Stimulated activated CD8-positive, alpha-beta memory T cell treated with anti-CD3 and anti-CD28 coated beads, Interleukin-2, amount 100 ng/mL, for 1 hour (primary cell): ENCODE data around the gene NAA25.

Source experiments
- DNase-seq, 2 donors: peaks; one replicate each; pipeline ENCODE4 v3.0.0-alpha.2; 2020; ENCODE audit warnings: low read depth in 2 of 2

Gene NAA25

DNA sequence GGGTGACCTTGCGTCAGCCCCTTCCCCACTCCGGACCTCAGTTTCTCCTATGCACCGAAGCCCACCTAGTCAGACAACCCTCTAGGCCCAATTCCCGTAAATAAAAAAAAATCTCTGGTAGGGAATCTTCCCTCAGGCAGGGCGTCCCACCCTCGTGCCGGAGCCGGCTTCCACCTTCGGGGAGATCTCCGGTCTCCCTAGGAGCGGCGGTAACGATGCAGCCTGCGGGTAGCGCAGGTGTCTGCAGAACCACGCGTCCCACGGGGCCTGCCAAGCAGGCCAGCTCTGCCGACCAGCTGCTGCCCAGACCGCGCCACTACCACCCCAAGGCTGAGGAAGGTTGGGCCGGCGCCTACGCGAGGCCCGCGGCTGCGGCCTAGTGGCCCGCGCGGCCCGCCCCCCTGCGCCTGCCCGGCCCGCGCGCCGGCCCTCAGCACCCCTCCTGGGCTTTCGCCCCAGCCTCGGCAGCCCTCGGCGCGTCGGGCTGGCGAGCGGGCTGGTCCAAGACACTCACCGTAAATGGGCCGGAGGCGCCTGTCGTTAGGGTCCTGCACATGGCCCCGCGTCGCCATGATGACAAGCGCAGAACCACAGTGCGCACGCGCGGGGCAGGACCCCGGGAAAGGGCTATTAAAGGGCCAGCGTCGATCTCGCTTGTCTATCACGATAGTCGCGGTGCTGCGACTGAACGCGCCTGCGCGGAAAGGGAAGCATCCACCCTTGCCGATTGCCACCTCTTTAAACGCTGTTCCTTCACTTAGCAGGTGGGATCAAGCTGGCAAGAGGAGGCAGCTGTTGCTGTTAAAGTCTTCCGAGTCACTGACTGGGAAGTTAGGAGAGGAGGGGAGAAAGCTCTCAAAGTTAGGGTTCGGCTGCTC is at the start of gene NAA25:
Gene NAA25, minus strand, starts transcription at position 582 of the 878 bp plus-strand sequence. Its CDS starts 10 bp downstream, at position 572.
- DNase-seq = peak; percentile 71 to 81

DNA sequence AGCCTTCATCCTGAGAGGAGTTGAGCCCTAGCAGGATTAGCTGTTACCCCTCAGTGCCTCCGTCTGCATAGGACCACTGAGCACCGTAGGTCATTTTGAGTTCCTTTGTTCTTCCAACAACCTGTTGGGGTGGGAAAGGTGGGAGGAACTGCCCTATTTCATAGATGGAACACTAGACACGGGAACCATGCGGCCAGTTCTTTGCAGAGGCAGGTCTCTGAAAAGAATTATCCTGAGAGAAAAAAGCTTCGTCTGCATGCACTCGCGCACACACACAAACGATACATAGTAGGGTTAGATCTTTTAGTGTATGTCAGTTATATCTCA is 45.3 kb upstream of the NAA25 start:
- DNase-seq = no peak

- DNase-seq = no peak
Measured at GRCh38 chr12:112153181-112153892, 44.8 kb upstream of the NAA25 start.

DNA sequence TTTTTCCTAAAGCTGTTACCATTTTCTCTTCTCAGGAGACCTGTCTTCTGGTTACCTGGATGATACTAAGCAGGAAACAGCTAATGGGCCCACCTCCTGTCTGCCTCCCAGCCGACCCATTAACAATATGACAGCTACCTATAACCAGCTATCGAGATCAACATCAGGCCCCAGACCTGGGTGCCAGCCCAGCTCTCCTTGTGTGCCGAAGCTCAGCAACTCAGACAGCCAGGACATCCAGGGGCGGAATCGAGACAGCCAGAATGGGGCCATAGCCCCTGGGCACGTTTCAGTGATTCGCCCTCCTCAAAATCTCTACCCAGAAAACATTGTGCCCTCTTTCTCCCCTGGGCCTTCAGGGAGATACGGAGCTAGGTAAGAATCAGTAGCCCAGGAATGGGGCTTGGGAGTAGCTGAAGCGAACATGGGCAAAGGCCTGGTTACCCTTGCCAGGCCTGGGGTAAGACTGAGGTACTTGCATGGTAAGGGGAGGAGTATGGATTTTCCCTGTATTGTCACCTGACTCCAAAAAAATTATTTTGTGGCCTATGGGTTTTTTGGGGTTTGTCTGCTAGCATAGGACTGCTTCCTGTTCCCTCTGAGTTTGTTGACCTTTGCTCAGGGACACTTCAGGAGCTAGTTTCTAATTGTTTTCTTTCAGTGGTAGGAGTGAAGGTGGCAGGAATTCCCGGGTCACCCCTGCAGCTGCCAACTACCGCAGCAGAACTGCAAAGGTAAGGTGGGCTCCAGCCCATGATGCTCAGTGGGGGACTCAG is 43.4 kb upstream of the NAA25 start:
- no peak for DNase-seq

DNA sequence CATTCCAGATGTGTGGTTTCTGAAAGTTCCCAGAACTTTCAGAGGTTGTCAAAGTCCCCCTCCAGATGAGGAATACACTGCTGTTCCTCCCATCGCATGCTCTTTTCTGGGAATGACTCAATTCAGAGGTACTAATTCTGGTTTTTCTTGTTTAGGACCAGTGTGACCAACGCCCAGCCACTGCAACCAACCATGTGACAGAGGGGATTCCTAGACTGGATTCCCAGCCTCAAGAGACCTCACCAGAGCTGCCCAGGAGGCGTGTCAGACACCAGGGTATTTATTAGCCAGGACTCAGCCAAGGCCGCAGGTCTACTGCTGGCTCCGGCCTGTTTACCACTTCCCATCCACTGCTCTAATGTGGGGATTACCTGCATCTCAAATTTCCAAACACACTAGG is 41.0 kb upstream of the NAA25 start:
- DNase-seq = no peak

DNA sequence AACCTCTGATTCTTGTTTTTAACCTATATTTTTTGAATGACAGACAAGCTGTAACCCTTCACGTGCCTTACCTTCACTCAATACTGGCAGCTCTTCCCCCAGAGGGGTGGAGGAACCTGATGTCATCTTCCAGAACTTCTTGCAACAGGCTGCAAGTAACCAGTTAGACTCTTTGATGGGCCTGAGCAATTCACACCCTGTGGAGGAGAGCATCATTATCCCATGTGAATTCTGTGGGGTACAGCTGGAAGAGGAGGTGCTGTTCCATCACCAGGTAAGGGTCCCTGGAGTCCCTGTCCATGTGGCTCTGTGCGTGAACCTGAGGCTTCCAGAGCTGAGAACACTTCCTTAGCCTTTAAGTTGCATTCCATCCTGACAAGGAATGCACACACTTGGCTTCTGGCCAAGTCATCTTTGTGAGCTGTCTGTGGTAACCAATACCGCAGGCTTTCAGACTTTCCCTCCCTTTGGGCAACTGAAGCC is 39.5 kb upstream of the NAA25 start:
- DNase-seq = no peak

GRCh38 chr12:112146123-112146522 is 37.5 kb upstream of the NAA25 start:
- DNase-seq = no peak

- no peak for DNase-seq
Measured at GRCh38 chr12:112140728-112141127, 32.1 kb upstream of the NAA25 start.

DNA sequence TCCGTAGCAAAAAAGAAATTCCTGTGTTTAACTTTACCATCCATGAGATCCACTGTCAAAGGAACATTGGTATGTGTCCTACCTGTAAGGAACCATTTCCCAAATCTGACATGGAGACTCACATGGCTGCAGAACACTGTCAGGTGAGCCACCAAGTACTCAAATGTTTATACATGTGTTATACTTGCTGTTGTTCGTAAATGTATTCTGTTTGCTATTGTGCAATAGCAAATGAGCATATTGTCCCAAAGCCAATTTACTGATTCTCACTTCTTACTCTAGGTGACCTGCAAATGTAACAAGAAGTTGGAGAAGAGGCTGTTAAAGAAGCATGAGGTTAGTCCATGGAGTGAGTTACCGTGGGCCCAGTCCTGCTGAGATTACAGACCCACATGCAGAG is 26.1 kb upstream of the NAA25 start:
- DNase-seq = no peak

DNA sequence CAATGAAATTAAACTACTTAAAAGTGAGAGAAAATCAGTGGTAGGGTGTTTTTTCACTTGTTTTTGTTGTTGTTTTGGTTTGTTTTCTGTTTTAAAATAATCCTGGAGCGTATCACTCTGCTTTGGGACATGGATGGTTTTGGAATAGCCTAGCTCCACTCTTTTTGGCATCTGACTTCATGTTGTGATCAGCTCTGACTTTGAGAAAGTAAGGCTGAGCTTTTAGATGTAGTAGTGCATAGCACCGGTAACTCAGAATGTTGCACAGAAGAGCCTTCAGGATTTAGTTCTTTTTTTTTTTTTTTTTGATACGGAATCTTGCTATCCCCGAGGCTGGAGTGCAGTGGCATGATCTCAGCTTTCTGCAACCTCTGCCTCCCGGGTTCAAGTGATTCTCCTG is 24.8 kb upstream of the NAA25 start:
- DNase-seq = no peak

GRCh38 chr12:112131686-112132085 is 23.1 kb upstream of the NAA25 start:
- no peak for DNase-seq

GRCh38 chr12:112130441-112130998 is 21.9 kb upstream of the NAA25 start:
- DNase-seq = no peak

DNA sequence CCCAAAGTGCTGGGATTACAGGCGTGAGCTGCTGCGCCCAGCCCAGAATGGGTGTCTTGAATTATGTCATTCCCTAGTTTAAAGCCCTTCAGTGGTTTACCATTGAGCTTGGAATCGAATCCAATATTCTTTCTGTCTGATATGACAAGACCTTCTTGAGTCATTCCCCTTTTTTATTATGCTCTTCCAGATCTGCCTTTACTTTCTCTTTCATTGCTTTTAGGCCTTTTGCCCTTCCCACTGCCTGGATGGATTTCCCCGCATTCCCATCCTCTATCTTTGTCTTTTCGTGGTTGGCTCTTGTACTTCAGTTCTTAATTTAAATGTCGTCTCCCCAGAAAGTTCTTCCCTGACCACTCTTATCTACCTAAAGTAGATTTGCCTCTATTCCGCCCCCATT is 18.3 kb upstream of the NAA25 start:
- DNase-seq = no peak

DNA sequence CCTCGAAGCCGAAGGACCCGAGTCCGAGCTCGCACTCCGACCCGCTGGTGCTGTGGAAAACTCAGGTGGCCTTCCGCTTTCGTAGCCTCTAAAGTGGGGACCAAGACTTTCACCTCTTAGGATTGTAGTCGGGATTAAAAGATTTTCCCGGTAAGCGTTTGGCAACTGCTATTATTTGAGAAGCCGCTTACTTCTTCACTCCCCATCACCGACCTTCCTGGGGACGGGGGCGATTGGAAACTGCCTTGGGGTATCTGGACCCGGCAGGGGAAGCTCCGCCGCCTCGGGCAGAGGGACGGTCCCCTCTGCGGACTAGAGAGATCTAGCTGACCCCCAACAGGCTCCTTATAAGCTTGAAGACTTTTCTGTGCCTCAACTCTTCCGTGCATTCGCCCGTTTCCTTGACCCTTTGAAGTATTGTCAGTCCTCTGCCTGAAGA is 17.4 kb upstream of the NAA25 start:
- DNase-seq = no peak

GRCh38 chr12:112125250-112125999 is 16.8 kb upstream of the NAA25 start, which contains the start of gene TRAFD1:
Gene TRAFD1 (plus strand): TSS chr12:112125560. CDS start chr12:112130523, 4,963 bp downstream.
- peak; percentile 96 to 97 for DNase-seq

DNA sequence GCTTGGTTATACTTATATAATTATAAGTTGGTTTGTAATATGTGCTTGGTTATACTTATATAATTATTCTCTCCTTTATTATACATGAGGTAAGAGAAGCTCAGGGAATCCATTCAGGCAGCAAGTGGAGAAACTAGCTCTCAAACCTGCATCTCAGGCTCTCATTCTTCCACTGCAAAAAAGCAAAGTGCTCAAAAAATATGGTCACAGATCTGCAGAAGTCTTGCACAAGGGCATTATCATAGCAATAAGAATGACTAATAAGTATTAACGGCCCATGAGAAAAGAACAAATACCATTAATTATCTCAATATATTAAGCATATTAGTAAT is 16.3 kb upstream of the NAA25 start:
- no peak for DNase-seq

DNA sequence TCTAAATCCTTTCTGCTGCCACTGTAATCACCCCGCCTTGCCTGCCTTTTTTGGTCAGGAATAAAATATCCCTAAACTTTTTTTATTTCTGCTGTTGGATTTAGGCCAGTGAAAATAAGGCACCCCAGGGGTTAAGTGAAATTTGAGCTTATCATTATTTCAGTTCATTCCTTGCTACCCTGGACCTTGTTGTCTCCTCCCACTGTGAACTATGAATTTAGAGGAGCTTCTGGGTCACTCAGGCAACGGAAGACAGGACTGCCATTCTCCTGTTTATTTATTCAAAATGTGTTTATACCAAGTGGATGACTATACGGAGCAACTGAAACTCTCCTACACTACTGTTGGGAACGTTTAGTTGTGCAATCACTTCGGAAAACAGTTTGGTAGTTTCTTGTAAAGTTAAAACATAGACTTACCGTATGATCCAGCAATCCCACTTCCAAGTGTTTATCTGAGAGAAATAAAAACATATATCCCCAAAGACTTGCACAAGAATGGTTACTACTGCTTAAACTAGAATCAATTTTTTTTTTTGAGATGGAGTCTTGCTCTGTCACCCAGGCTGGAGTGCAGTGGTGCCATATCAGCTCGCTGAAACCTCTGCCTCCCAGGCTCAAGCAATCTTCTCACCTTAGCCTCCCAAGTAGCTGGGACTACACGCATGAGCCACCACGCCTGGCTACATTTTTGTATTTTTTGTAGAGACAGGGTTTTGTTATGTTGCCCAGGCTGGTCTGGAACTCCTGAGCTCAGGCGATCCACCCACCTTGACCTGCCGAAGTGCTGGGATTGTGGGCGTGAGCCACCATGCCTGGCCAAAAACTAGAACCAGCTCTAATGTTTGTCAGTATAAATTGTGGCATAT is 14.5 kb upstream of the NAA25 start:
- no peak for DNase-seq

DNA sequence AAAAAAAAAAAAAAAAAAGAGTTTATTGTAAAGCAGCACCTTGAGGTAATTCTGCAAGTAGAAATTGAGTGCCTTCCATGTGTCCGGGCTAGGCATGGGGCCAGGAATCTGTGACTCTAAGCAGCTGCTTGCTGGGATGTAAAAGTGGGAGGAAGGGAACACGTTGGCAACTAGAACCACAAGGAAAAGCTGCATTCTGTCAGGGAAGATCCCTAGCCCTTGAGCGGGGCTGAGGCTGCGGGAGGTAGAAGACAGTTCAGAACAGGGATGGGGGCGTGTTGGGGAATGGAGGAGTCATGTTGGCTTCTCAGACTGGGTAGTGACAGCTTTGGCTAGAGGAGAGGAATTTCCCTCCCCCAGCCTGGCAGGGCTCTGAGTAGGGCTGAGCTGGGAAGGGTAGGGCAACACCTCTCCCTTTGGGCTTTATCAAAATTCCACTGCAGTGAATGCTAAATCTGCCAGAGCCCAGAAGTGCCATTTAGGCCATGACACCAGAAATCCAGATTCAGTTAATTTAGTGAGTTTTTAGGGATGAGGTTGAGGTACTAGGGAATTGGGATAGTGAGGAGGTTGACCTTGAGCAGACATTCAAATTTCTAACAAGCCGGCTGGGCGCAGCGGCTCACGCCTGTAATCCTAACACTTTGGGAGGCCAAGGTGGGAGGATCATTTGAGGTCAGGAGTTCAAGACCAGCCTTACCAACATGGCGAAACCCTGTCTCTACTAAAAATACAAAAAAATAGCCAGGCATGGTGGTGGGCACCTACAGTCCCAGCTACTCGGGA is 13.4 kb upstream of the NAA25 start:
- DNase-seq = no peak

DNA sequence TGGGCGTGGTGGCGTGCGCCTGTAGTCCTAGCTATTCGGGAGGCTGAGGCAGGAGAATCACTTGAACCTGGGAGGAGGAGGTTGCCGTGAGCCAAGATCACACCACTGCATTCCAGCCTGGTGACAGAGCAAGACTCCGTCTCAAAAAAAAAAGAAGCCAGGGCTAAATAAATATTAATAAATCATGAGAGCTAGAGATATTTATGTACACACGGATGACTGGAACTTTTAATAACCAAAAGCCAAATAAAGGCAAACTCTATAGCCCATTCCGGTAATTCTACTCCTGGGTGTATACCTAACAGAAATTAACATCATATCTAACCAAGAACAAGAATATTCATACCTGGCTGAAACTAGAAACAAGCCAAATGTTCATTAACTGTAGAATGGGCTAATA is 9.1 kb upstream of the NAA25 start:
- DNase-seq = no peak
